Heart right ventricle (tissue), 16 donors: ENCODE results near the gene MUCL1. TPM values are rescaled to one million over a fixed set of nuclear protein-coding genes. Genes with fewer than 3 reads are reported as not detected.

Experiments
- ATAC-seq, 8 donors: fragments of 200-7000 bp; cut with Tn5 transposase; one replicate each; pipeline ENCODE4 v1.9.1; 2020; ENCODE audit warnings: mild to moderate bottlenecking in 8 of 8, moderate library complexity in 8 of 8, moderate number of reproducible peaks in 1 of 8
- DNase-seq, 2 donors: peaks; one replicate each; pipeline ENCODE4 v3.0.0-alpha.2; 2020
- H3K27ac ChIP-seq, 10 donors: fragments of 200-600 bp; sonication (generic) in 2 of 10; one replicate each; pipeline versions ENCODE4 v1.5.0 to v1.8.0; 2020 to 2022; ENCODE audit warnings: mild to moderate bottlenecking in 3 of 10
- H3K27me3 ChIP-seq, 7 donors: fragments of 200-600 bp; one replicate each; pipeline ENCODE4 v1.8.0; 2021 to 2022; ENCODE audit warnings: mild to moderate bottlenecking in 2 of 7
- H3K36me3 ChIP-seq, 9 donors: fragments of 200-600 bp; sonication (generic) in 1 of 9; one replicate each; pipeline versions ENCODE4 v1.5.0 to v1.8.0; 2020 to 2022; ENCODE audit warnings: mild to moderate bottlenecking in 2 of 9
- H3K4me1 ChIP-seq, 9 donors: fragments of 200-600 bp; sonication (generic) in 1 of 9; one replicate each; pipeline versions ENCODE4 v1.5.0 to v1.8.0; 2020 to 2022; ENCODE audit warnings: mild to moderate bottlenecking in 4 of 9
- H3K4me3 ChIP-seq, 10 donors: fragments of 200-600 bp; sonication (generic) in 2 of 10; one replicate each; pipeline versions ENCODE4 v1.5.0 to v1.8.0; 2020 to 2022; ENCODE audit warnings: mild to moderate bottlenecking in 7 of 10, moderate library complexity in 2 of 10
- H3K9me3 ChIP-seq, 11 donors: fragments of 200-600 bp in 10 of 11; sonication (generic) in 2 of 11; one replicate each; pipeline versions ENCODE4 v1.5.0 to v1.8.0; 2013 to 2022; ENCODE audit warnings: mild to moderate bottlenecking in 2 of 11, control low read depth in 1 of 11, moderate library complexity in 1 of 11
- WGBS, 2 donors: extraction: QIAGEN DNeasy Blood & Tissue Kit; methylation state at CpG; one replicate each; pipeline ENCODE4 v1.1.7; 2013; ENCODE audit warnings: inconsistent platforms in 1 of 2; 5-methylcytosine and 5-hydroxymethylcytosine counted together
- intact Hi-C, 10 donors: fragments of 100-400 bp; cut with DNase I; formaldehyde crosslinking; loops; one replicate each; pipeline versions ENCODE4 v1.11.1 to v1.14.2; 2022
- polyA plus RNA-seq, 2 donors: library from polyadenylated mRNA; stranded (reverse); fragments of 200-250 nt; gene quantifications; one replicate each; pipeline ENCODE4 v1.2.3, GENCODE V29; 2013
- total RNA-seq, 10 donors: library from RNA; stranded (reverse); fragmentation: NEBNext Ultra II Directional in 3 of 10; extraction: Animal tissue kit (Norgen Biotek cat#: 25700) in 3 of 10; gene quantifications; one replicate each; pipeline versions ENCODE4 v1.2.1 to v1.2.4, GENCODE V29; 2021 to 2023
- TF ChIP-seq, protein P1 (sequence below), 9 donors: fragments of 200-600 bp; sonication (generic) in 2 of 9; IDR thresholded peaks; one replicate each; pipeline versions ENCODE4 v1.5.0 to v1.8.0; 2021 to 2022; ENCODE audit warnings: antibody characterized with exemption in 9 of 9, mild to moderate bottlenecking in 5 of 9, moderate library complexity in 1 of 9
- donor health status: Arrhythmogenic right ventricular cardiomyopathy.
- donor health status: ischemic (EF 13 %, LVEDD 7.1; RV severe dilation, severe dysfunction).
- donor health status: healthy with polysubstance abuse.
- donor health status: DM: no; HTN: yes; CAD: no.
- donor health status: DM: no; HTN: no; CAD: no.
- donor health status: ischemic (EF 25% LVEDD 6.9; RV normal size, moderate dysfunction).
- donor health status: ischemic (EF 25% LVEDD 5.7; RV mildly dilated, moderate dysfunction).
- donor health status: healthy.
- donor health status: DM: yes; HTN: yes; CAD: no.
- donor health status: Ischemic cardiomyopathy.
- donor health status: ischemic (EF 35%, LVEDD 5.7; RV mildly dilated, moderate dysfunction).
- donor health status: nonischemic (EF 11% LVEDD 7.7; RV severe dilation, severe dysfunction).
- donor health status: DM: yes; HTN: yes; CAD: no.
- donor health status: PGD.
- donor health status: ischemic (EF 29% LVEDD 5.4; RV normal size, mild dysfunction).
- donor health status: nonischemic (EF 23%, LVEDD 6.1; RV moderate dilation, normal function).

The MUCL1 gene
- total and polyA plus RNA-seq, 12 donors, result not detected

GRCh38 chr12:54858562-54858961, 4.2 kb downstream of the MUCL1 start:
- no peak for DNase-seq
- no peaks in the 10 kb centered on the region for H3K9me3 ChIP-seq
- no peaks in the 10 kb centered on the region for H3K36me3 ChIP-seq
- H3K4me1 ChIP-seq, result no peaks in the 10 kb centered on the region
- no peak overlapping the region for H3K27ac ChIP-seq
- TF ChIP-seq, protein P1, sequence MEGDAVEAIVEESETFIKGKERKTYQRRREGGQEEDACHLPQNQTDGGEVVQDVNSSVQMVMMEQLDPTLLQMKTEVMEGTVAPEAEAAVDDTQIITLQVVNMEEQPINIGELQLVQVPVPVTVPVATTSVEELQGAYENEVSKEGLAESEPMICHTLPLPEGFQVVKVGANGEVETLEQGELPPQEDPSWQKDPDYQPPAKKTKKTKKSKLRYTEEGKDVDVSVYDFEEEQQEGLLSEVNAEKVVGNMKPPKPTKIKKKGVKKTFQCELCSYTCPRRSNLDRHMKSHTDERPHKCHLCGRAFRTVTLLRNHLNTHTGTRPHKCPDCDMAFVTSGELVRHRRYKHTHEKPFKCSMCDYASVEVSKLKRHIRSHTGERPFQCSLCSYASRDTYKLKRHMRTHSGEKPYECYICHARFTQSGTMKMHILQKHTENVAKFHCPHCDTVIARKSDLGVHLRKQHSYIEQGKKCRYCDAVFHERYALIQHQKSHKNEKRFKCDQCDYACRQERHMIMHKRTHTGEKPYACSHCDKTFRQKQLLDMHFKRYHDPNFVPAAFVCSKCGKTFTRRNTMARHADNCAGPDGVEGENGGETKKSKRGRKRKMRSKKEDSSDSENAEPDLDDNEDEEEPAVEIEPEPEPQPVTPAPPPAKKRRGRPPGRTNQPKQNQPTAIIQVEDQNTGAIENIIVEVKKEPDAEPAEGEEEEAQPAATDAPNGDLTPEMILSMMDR (IDR thresholded peaks at IDR 0.05), result no peak
- 77 to 89% methylated on average over 1 of the region's 1 CpG for WGBS, 2 donors
- ATAC-seq, result no peak
- no peak overlapping the region for H3K4me3 ChIP-seq
- intact Hi-C loops, result loop anchor here in 1 of 10 donors (10.0 kb wide), 1 partner anchor 96 kb away; no protein-coding TSS in a partner anchor
- peaks cover 0 to 18% (median 0%) of the 10 kb centered on the region in 7 donors for H3K27me3 ChIP-seq

- Histone ChIP-seq H3K27me3 (peaks cover 0 to 18% (median 0%) of the 10 kb centered on the region in 7 donors), H3K4me1 (no peaks in the 10 kb centered on the region), H3K27ac (no peak overlapping the region), H3K36me3 (no peaks in the 10 kb centered on the region), H3K4me3 (no peak overlapping the region), H3K9me3 (no peaks in the 10 kb centered on the region)
- TF ChIP-seq, protein P1 (IDR thresholded peaks at IDR 0.05), result no peak
- ATAC-seq, result no peak
- intact Hi-C loops, result loop anchor here in 1 of 10 donors (10.0 kb wide), 1 partner anchor 95 kb away; no protein-coding TSS in a partner anchor
- WGBS, 2 donors, result 69 to 71% methylated on average over 4 of the region's 4 CpGs
- DNase-seq, result no peak
Measured at GRCh38 chr12:54859502-54859901, 5.2 kb downstream of the MUCL1 start.

DNA sequence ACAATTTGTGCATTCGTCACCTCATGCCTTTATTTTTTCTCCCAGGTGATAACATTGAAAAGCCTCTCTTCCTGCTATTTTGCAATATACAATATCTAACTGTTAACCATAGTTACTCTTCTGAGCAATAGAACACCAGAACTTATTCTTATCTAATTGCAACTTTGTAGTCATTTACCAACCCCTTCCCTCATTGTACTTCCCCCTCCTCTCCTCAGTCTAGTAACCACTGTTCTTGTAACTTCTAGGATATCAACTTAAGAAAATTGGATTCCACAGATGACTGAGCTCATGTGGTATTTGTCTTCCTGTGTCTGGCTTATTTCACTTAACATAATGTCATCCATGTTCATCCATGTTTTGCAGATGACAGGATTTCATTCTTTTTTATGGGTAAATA, 7.6 kb downstream of the MUCL1 start:
- intact Hi-C loops, result no loop called here

GRCh38 chr12:54863948-54864618, 9.8 kb downstream of the MUCL1 start:
- no peak for ATAC-seq
- Histone ChIP-seq H3K27ac (no peak overlapping the region), H3K36me3 (no peaks in the 10 kb centered on the region), H3K9me3 (no peaks in the 10 kb centered on the region), H3K4me3 (no peak overlapping the region), H3K27me3 (peaks cover 0 to 17% (median 0%) of the 10 kb centered on the region in 7 donors), H3K4me1 (no peaks in the 10 kb centered on the region)
- TF ChIP-seq, protein P1 (IDR thresholded peaks at IDR 0.05), result no peak
- intact Hi-C loops, result no loop called here
- WGBS, 2 donors, result 52 to 54% methylated on average over 1 of the region's 1 CpG
- DNase-seq, result no peak

More for the DNA sequence above, 7.6 kb downstream of the MUCL1 start:
- ATAC-seq (no peak), DNase-seq (no peak)
- H3K4me3 ChIP-seq, result no peak overlapping the region
- H3K27me3 ChIP-seq, result peaks cover 0 to 18% (median 0%) of the 10 kb centered on the region in 7 donors
- no peaks in the 10 kb centered on the region for H3K4me1 ChIP-seq
- WGBS, 2 donors, result 79 to 84% methylated on average over 1 of the region's 1 CpG
- no peaks in the 10 kb centered on the region for H3K9me3 ChIP-seq
- TF ChIP-seq, protein P1 (IDR thresholded peaks at IDR 0.05), result no peak
- H3K36me3 ChIP-seq, result no peaks in the 10 kb centered on the region
- H3K27ac ChIP-seq, result no peak overlapping the region
